SH-SY5Y (cell line): ENCODE results near the gene EMC10.

Source experiments
- GATA2 ChIP-seq: IDR thresholded peaks from 2 replicates; pipeline ENCODE4 v1.6.1; 2011; ENCODE audit warnings: mild to moderate bottlenecking, low read depth, low read length
- GATA3 ChIP-seq: IDR thresholded peaks from 2 replicates; pipeline ENCODE4 v1.6.1; 2011; ENCODE audit warnings: low read depth, mild to moderate bottlenecking, low read length, moderate library complexity

EMC10 gene

GRCh38 chr19:50511069-50511822, 34.9 kb downstream of the EMC10 start, which contains the start of gene JOSD2:
Gene JOSD2, minus strand, starts transcription at chr19:50511191. Its CDS starts 760 bp downstream, at chr19:50510431.
- no peak for TF ChIP-seq GATA3
- TF ChIP-seq GATA2: no peak

GRCh38 chr19:50512112-50512998, 36.0 kb downstream of the EMC10 start:
- no peak for TF ChIP-seq GATA2
- TF ChIP-seq GATA3: no peak

- no peak for TF ChIP-seq GATA2
- TF ChIP-seq GATA3: no peak
These were observed 36.9 kb downstream of the EMC10 start for GRCh38 chr19:50512999-50513745.

- TF ChIP-seq GATA3 (no peak), GATA2 (no peak)
These were observed 37.5 kb downstream of the EMC10 start, which contains the start of gene ASPDH for GRCh38 chr19:50513746-50514345. Gene ASPDH, minus strand, starts transcription at chr19:50513913. Its CDS starts 90 bp downstream, at chr19:50513823.

GRCh38 chr19:50514346-50515167, 38.2 kb downstream of the EMC10 start:
- TF ChIP-seq GATA3: no peak
- peak; percentile 57 for TF ChIP-seq GATA2

- TF ChIP-seq GATA3 (no peak), GATA2 (no peak)
These were observed 38.9 kb downstream of the EMC10 start for GRCh38 chr19:50515168-50515561.

GRCh38 chr19:50516456-50516855, 40.1 kb downstream of the EMC10 start:
- no peak for TF ChIP-seq GATA3
- TF ChIP-seq GATA2: no peak

GRCh38 chr19:50516964-50517703, 40.8 kb downstream of the EMC10 start:
- TF ChIP-seq GATA2 (no peak), GATA3 (no peak)

GRCh38 chr19:50517704-50518075, 41.4 kb downstream of the EMC10 start:
- TF ChIP-seq GATA3: no peak

- TF ChIP-seq GATA3 (no peak), GATA2 (no peak)
These were observed 42.0 kb downstream of the EMC10 start for GRCh38 chr19:50518091-50519005.

GRCh38 chr19:50519006-50519575, 42.8 kb downstream of the EMC10 start:
- TF ChIP-seq GATA3 (no peak), GATA2 (no peak)
